ENCODE data around the gene SLC41A3.

DNA sequence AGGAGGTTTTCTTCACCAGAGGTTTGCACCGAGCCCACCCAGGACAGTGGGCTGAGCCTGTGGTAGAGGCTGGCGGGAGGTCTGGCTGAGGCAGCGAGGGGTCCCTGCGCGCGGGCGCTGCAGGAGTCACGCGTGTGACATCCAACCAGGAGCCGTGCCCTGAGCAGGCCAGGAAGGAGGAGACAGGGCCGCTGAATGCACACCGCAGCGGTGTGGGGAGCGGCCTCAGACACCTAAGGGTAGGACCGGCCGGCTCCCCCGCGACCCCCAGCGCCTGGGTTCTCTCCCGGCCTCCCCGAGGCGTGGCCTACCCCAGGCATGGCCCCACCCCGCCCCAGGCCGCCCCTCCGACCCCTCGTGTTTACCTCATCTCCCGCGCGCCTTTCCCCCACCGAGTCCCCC is 412 bp downstream of the SLC41A3 start:
- TF ChIP-seq POLR2A (IDR thresholded peaks at IDR 0.05; ENCODE audit: low read length) (no peak), GATA1 (IDR thresholded peaks at IDR 0.05; ENCODE audit: low read depth, low read length) (no peak)

All from erythroblast (primary cell).